Natural killer cell (primary cell): Measurements from ENCODE around the gene PALLD. TPM values are rescaled to one million over a fixed set of nuclear protein-coding genes. Genes with fewer than 3 reads are reported as not detected.
"Not testable (repeated sequence)": the region's sequence is repeated elsewhere in the genome, so short reads cannot be mapped to it uniquely, and the experiment has no call there.

Source experiments
- ATAC-seq, 3 donors: fragments of 150-1000 bp in 2 of 3; fragments of 200-7000 bp in 1 of 3; cut with Tn5 transposase; 1 replicate in 1 of 3; 2 replicates in 2 of 3; pipeline ENCODE4 v1.10.0; 2021; ENCODE audit warnings: mild to moderate bottlenecking in 2 of 3, moderate library complexity in 2 of 3
- DNase-seq, 2 donors: peaks; one replicate each; pipeline versions ENCODE4 v3.0.0 to v3.0.0-alpha.2; 2013 to 2021; ENCODE audit warnings: mixed read lengths in 1 of 2
- H3K27ac ChIP-seq: one replicate; pipeline ENCODE4 v1.5.1; 2013; ENCODE audit warnings: mild to moderate bottlenecking, low read length
- H3K27me3 ChIP-seq: one replicate; pipeline ENCODE4 v1.6.1; 2013; ENCODE audit warnings: low read length; ENCODE audit not compliant: control insufficient read depth, insufficient read depth
- H3K36me3 ChIP-seq: one replicate; pipeline ENCODE4 v1.6.1; 2013; ENCODE audit warnings: low read length; ENCODE audit not compliant: control insufficient read depth, insufficient read depth
- H3K4me1 ChIP-seq: one replicate; pipeline ENCODE4 v1.6.1; 2013; ENCODE audit warnings: low read length; ENCODE audit not compliant: control insufficient read depth, insufficient read depth
- H3K4me3 ChIP-seq: one replicate; pipeline ENCODE4 v1.5.1; 2013; ENCODE audit warnings: low read length
- H3K9me3 ChIP-seq: one replicate; pipeline ENCODE4 v1.6.1; 2013; ENCODE audit warnings: low read length; ENCODE audit not compliant: control insufficient read depth, insufficient read depth
- H3K27ac Mint-ChIP-seq, 2 donors: one replicate each; pipeline ENCODE4 v1.8.0; 2022; ENCODE audit warnings: mild to moderate bottlenecking in 2 of 2, mixed read lengths in 2 of 2, moderate library complexity in 1 of 2
- H3K27me3 Mint-ChIP-seq, 2 donors: one replicate each; pipeline ENCODE4 v1.8.0; 2022; ENCODE audit warnings: low read depth in 2 of 2, mixed read lengths in 2 of 2
- H3K36me3 Mint-ChIP-seq: one replicate; pipeline ENCODE4 v1.8.0; 2022; ENCODE audit warnings: mixed read lengths
- H3K4me1 Mint-ChIP-seq, 2 donors: one replicate each; pipeline ENCODE4 v1.8.0; 2022; ENCODE audit warnings: mixed read lengths in 2 of 2
- H3K4me3 Mint-ChIP-seq: one replicate; pipeline ENCODE4 v1.8.0; 2022; ENCODE audit warnings: mild to moderate bottlenecking, moderate library complexity, mixed read lengths
- H3K9me3 Mint-ChIP-seq, 2 donors: one replicate each; pipeline ENCODE4 v1.8.0; 2022; ENCODE audit warnings: mixed read lengths in 2 of 2
- WGBS: methylation state at CpG from one replicate; pipeline ENCODE4 v1.1.7; 2013; ENCODE audit warnings: missing lambda C conversion rate; ENCODE audit not compliant: insufficient coverage; 5-methylcytosine and 5-hydroxymethylcytosine counted together
- intact Hi-C: fragments of 100-400 bp; cut with micrococcal nuclease; formaldehyde crosslinking; loops from one replicate; pipeline ENCODE4 v1.14.2; 2022
- total RNA-seq, 4 donors: library from RNA; stranded (reverse); fragments of 120-200 nt in 1 of 4; gene quantifications; one replicate each; pipeline versions ENCODE4 v1.2.3 to v1.2.4, GENCODE V29; 2013 to 2022
- TF ChIP-seq, protein P1 (sequence below): fragments of 200-600 bp; IDR thresholded peaks from one replicate; pipeline ENCODE4 v1.8.0; 2022; ENCODE audit warnings: antibody characterized with exemption

The PALLD gene
- total RNA-seq, 3 donors from 2014 or later (not counting 1 experiment from before 2014, with no cell fraction given) = 15.1 to 25.4 (median 22.8) TPM

DNA sequence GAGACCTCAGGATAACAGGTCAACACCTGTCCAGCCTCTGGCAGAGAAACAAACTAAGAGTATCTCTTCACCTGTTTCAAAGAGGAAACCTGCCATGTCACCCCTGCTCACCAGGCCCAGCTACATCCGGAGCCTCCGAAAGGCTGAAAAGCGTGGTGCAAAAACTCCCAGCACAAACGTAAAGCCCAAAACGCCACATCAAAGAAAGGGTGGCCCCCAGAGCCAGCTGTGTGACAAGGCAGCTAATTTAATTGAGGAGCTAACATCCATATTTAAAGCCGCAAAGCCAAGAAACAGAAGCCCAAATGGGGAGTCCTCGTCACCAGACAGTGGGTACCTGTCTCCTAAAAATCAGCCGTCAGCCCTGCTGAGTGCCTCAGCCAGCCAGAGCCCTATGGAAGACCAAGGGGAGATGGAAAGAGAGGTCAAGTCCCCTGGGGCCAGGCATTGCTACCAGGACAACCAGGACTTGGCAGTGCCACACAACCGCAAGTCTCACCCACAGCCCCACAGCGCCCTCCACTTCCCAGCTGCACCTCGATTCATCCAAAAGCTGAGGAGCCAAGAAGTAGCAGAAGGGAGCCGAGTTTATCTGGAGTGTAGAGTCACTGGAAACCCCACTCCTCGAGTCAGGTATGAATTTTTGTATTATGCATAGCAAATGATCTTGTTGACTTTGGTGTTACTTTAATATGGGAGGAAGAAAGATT, 15.1 kb downstream of the PALLD start:
- ATAC-seq (peak; percentile 35 to 82 (median 65)), DNase-seq (peak in 1 of 2 donors; percentile 85)
- Mint-ChIP-seq H3K36me3 (no peaks in the 10 kb centered on the region), H3K4me3 (no peak overlapping the region), H3K27ac (peak overlapping the region in 1 of 2 donors; percentile 18), H3K9me3 (no peaks in the 10 kb centered on the region), H3K27me3 (no peaks in the 10 kb centered on the region), H3K4me1 (peaks cover 0 to 4% of the 10 kb centered on the region in 2 donors)
- Histone ChIP-seq H3K9me3 (no peaks in the 10 kb centered on the region), H3K4me1 (peaks cover 13% of the 10 kb centered on the region), H3K4me3 (no peak overlapping the region), H3K27ac (no peak overlapping the region), H3K36me3 (no peaks in the 10 kb centered on the region), H3K27me3 (no peaks in the 10 kb centered on the region)
- intact Hi-C loops = loop anchor here (5.0 kb wide), 2 partner anchors 410 to 975 kb away; no protein-coding TSS in a partner anchor
- TF ChIP-seq, protein P1, sequence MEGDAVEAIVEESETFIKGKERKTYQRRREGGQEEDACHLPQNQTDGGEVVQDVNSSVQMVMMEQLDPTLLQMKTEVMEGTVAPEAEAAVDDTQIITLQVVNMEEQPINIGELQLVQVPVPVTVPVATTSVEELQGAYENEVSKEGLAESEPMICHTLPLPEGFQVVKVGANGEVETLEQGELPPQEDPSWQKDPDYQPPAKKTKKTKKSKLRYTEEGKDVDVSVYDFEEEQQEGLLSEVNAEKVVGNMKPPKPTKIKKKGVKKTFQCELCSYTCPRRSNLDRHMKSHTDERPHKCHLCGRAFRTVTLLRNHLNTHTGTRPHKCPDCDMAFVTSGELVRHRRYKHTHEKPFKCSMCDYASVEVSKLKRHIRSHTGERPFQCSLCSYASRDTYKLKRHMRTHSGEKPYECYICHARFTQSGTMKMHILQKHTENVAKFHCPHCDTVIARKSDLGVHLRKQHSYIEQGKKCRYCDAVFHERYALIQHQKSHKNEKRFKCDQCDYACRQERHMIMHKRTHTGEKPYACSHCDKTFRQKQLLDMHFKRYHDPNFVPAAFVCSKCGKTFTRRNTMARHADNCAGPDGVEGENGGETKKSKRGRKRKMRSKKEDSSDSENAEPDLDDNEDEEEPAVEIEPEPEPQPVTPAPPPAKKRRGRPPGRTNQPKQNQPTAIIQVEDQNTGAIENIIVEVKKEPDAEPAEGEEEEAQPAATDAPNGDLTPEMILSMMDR = no peak
- 61% methylated on average over 11 of the region's 13 CpGs for WGBS

DNA sequence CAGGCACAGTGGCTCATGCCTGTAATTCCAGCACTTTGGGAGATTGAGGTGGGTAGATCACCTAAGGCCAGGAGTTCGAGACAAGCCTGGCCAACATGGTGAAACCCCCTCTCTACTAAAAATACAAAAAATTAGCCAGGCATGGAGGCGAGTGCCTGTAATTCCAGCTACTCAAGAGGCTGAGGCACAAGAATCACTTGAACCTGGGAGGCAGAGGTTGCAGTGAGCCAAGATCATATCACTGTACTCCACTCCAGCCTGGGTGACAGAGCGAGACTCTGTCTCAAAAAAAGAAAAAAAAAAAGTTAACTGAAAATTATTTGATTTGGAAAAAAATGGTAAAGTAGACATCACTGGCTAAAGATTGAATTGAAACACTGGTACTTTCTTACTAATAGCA, 17.0 kb downstream of the PALLD start:
- not testable (repeated sequence) for H3K36me3 Mint-ChIP-seq, H3K4me3 ChIP-seq, H3K27ac ChIP-seq, ATAC-seq, H3K4me3 Mint-ChIP-seq, DNase-seq, H3K27me3 ChIP-seq, H3K27me3 Mint-ChIP-seq, H3K36me3 ChIP-seq, H3K9me3 ChIP-seq, H3K27ac Mint-ChIP-seq, H3K9me3 Mint-ChIP-seq, H3K4me1 Mint-ChIP-seq
- peaks cover 13% of the 10 kb centered on the region for H3K4me1 ChIP-seq
- WGBS = 83% methylated on average over 2 of the region's 3 CpGs
- intact Hi-C loops = loop anchor here (5.0 kb wide), 2 partner anchors 408 to 973 kb away; no protein-coding TSS in a partner anchor

DNA sequence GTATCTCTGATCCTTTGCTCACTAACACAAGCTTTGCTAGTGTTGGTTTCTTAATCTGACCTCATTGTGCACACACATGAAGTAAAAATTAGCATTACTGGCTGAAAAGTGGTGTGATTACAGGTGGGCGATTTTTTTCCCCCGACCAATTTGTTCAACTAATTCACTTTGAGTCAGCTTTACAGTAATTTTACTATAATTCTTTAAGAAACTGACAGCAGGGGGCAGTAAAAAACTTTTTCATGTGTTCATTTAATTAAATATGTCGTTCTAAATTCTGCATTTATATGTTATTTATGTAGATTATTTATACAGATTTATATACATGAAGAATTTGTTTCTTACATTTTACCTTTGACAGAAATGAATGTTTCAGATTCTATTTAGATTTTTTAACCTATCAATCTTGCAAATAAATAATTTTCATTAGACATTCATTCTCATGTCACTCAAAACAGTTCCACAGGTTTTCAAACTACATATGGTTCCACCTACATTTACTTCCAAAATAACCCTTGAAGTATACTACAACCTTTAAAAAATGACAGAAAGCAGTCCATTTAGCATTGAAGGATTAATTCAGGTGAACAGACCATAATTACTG, 17.5 kb downstream of the PALLD start:
- Mint-ChIP-seq H3K9me3 (no peaks in the 10 kb centered on the region), H3K4me1 (peaks cover 0 to 4% of the 10 kb centered on the region in 2 donors), H3K27me3 (peaks cover 0 to 7% of the 10 kb centered on the region in 2 donors), H3K27ac (no peak overlapping the region), H3K36me3 (no peaks in the 10 kb centered on the region), H3K4me3 (no peak overlapping the region)
- Histone ChIP-seq H3K4me1 (peaks cover 13% of the 10 kb centered on the region), H3K27me3 (no peaks in the 10 kb centered on the region), H3K4me3 (no peak overlapping the region), H3K9me3 (no peaks in the 10 kb centered on the region), H3K27ac (no peak overlapping the region), H3K36me3 (no peaks in the 10 kb centered on the region)
- DNase-seq (peak in 1 of 2 donors; percentile 64), ATAC-seq (no peak)
- TF ChIP-seq, protein P1 = peak; percentile 56
- intact Hi-C loops = loop anchor here (5.0 kb wide), 2 partner anchors 408 to 973 kb away; no protein-coding TSS in a partner anchor
- 60% methylated on average over 1 of the region's 3 CpGs for WGBS

DNA sequence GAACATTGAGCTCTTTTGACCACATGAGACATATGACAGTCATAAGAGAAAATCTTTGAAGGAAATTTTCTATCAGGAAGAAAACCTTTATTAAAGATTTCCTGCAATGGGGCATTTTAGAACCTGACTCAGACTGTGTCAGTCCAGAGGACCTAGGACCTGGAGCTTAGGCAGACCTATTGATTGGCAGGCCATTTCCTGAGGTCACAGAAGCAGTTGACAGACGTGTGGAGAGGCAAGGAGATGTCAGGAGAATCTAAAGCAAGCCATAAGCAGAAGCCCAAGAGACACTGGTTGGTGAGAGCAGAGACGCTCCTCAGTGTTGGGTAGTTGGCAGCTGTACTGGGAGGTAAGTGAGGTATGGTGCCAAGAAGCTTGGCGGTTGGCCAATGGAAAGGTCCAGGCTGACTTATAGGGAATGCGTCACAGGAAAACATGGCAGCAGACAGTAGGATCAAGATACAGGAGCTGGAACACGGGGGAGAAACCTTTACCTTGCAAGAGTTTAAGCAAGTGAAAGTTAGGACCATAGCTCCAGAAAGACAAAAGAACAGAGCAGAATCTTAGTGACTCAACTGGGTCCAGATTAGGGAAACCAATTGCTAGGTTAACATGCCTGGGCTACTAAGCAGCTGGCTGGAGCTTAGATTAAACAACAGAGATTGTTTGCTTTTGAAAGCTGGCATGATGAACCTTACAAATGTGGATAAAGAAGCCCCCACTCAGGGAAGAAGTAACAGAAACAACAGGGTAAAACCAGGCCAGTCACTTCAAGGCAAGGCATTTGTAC, 18.6 kb downstream of the PALLD start:
- H3K36me3 Mint-ChIP-seq = no peaks in the 10 kb centered on the region
- Histone ChIP-seq H3K9me3 (no peaks in the 10 kb centered on the region), H3K27ac (no peak overlapping the region), H3K4me1 (peaks cover 13% of the 10 kb centered on the region), H3K4me3 (no peak overlapping the region), H3K27me3 (no peaks in the 10 kb centered on the region), H3K36me3 (no peaks in the 10 kb centered on the region)
- ATAC-seq (no peak), DNase-seq (no peak)
- intact Hi-C loops = no loop called here
- H3K4me3 Mint-ChIP-seq = no peak overlapping the region
- no peaks in the 10 kb centered on the region for H3K9me3 Mint-ChIP-seq
- TF ChIP-seq, protein P1 = no peak
- WGBS = 90% methylated on average over 5 of the region's 5 CpGs
- peaks cover 0 to 4% of the 10 kb centered on the region in 2 donors for H3K4me1 Mint-ChIP-seq
- peaks cover 4 to 7% of the 10 kb centered on the region in 2 donors for H3K27me3 Mint-ChIP-seq
- H3K27ac Mint-ChIP-seq = no peak overlapping the region
